Activated CD8-positive, alpha-beta memory T cell treated with anti-CD3 and anti-CD28 coated beads for 36 hours (primary cell): ENCODE results near the gene NOD2. TPM values are rescaled to one million over a fixed set of nuclear protein-coding genes. Genes with fewer than 3 reads are reported as not detected.

Experiments used
- CTCF ChIA-PET: fragments of 350-600 bp; sonication (Branson Sonifier 250); formaldehyde crosslinking; loops from one replicate; lab custom pipeline; 2021; ENCODE audit warnings: antibody characterized with exemption; lab: Charles Lee
- POLR2A ChIA-PET: fragments of 350-600 bp; sonication (Branson Sonifier 250); formaldehyde crosslinking; loops from one replicate; lab custom pipeline; 2021; ENCODE audit warnings: antibody characterized with exemption; lab: Charles Lee
- total RNA-seq, 2 experiments: library from RNA; stranded (reverse); gene quantifications; one replicate each; pipeline ENCODE4 v1.2.3, GENCODE V29; 2021

Gene NOD2
- total RNA-seq, 2 experiments from 2014 or later = 2.3 to 3.8 TPM

DNA sequence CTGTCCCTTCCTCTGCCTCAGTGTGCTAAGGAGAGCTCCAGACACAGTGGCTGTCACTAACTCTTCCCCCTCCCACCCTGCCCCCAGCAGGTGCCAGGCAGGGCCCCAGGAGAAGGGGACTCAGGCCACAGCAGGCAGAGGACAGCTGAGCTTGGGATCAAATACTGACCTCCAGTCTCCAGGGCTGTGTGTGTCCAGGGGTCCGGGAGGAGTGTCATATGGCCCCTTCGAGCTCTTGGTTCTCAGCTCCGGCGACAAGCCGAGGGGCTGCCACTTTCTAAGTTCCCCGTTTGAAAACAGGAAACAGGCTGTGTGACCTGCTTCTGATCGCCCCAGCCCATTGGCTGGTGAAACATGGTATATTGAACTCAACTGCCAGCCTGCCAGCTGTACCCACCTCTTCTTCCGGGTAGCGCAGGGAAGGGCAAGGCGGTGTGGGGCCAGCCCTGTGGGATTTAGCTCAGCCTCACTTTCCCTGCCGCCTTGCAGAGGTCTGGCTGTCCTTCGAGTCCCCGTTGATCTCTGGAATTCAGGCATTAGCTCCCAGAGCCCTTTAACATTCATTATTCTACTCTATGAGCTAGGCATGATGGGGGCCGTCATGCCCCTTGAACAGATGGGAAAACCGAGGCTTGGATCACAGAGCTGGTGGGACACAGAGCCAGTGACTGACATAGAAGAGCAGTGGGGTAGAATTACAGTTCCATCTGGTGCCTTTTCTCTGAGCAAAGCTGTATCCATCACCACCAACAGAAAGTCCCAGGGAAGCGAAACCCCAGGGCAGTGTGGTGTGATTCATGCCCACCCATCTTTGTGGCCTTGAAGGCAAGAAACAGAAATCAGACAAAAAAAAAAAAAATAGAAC, 12.2 kb upstream of the NOD2 start, which contains the start of gene SNX20:
Gene SNX20 (minus strand): TSS at position 292 of the 865 bp plus-strand sequence. CDS start 3,786 bp downstream, outside the sequence.
- POLR2A ChIA-PET = interaction anchor here (0.6 to 1.6 kb wide), 7 partner anchors 14 to 614 kb away, joined by 3 to 7 read pairs (median 5); partner anchors contain the start of gene CYLD
- CTCF ChIA-PET = interaction anchor here (0.8 to 11.6 kb wide), 4 partner anchors 8 to 125 kb away, joined by 3 to 97 read pairs (median 4); no protein-coding TSS in a partner anchor

DNA sequence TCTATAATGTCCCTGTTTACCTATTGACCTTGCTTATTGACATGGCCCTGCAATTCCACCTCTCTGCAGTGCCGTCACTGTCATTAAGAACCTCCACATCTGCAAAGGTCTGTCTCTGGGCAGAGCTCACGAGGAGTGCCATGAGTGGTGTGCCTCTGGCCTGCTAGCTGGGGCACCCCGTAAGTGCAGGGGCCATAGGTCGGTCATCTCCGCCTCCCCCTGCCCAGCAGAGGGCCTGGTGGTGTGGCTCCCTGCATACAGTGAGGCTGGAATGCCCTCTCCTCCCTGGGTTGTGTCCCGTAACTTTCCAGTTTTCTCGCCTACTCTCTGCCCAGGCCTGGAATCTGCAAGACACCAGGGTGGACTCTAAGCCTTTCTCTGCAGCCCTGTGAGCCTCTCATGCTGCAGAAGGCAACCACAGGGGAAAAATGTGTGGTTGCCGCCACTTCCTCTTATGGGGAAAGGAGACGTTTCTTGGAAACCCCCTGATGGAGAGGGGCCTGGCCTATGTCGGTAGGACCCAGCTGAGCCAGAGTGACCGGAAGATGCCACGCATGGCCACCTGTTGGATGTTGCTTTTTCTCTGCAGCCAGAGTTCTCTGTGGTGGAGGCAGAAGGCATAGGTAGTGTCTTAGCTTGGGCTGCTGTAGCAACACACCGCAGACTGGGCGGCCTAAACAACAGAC, 9.6 kb upstream of the NOD2 start:
- ChIA-PET CTCF (interaction anchor here (1.2 to 11.6 kb wide), 5 partner anchors 15 to 63 kb away, joined by 3 to 97 read pairs (median 9); partner anchors contain the start of gene CYLD), POLR2A (interaction anchor here (1.0 to 2.1 kb wide), 5 partner anchors 14 to 99 kb away, joined by 3 to 5 read pairs (median 3); partner anchors contain the start of gene CYLD)

DNA sequence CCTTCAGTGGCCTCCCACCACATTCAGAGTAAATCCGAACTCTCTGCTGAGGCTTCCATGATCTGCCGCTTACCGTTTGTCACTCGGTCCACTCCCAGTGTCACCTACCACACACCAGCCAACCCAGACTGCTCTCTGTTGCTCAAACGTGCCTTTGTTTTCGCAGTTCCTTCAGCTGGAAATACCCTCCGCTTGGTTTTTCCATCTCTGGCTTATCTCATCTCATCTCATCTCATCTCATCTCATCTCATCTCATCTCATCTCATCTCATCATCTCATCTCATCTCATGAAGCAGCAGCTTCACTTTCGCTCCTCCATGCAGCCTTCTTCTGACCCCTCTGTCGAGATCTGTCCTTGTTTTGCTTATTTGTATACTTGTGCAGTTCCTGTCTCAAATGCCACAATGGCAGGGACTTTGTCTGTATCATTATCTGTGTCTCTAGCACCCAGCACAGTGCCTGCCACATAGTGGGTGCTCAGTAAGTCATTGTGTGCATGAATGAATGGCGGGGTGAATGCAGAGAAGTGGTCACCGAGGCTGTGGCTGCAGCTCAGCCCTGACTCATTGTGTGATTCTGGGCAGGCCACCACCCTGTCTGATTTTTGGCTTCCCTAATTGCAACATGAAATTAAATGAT, 8.5 kb upstream of the NOD2 start:
- ChIA-PET CTCF (interaction anchor here (1.4 to 11.6 kb wide), 4 partner anchors 13 to 62 kb away, joined by 4 to 97 read pairs (median 22); no protein-coding TSS in a partner anchor), POLR2A (interaction anchor here (1.0 to 2.1 kb wide), 3 partner anchors 12 to 62 kb away, joined by 3 to 5 read pairs (median 4); partner anchors contain the start of gene CYLD)

DNA sequence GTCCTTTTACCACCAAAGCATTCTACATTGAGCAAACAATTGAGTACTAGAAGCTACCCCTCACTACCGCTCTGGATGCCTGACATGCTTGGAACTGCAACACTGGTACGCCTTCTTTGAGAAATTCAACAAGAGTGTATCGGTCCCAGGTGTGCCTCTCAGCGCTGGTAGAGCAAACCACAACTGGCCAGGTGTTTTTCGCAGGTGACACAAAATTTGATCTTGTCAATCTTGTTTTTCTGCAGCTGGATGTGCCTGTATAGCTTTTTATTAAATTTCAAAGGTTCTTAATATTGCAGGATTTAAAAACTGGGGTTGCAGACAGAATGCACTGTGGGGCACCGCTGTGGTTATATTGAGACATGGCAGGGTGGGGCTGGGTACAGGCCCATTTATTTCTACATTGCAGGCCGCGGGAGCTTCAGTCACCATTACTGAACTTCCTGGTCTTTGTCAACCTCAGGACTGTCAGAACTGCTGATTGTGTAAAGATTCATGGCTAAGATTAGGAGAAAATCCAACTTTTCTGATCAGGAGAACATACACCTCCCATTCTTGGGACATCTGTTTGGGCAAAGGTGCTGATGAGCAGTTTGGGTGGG, 7.8 kb upstream of the NOD2 start:
- CTCF ChIA-PET = interaction anchor here (0.6 to 11.6 kb wide), 5 partner anchors 13 to 139 kb away, joined by 3 to 97 read pairs (median 9); no protein-coding TSS in a partner anchor

DNA sequence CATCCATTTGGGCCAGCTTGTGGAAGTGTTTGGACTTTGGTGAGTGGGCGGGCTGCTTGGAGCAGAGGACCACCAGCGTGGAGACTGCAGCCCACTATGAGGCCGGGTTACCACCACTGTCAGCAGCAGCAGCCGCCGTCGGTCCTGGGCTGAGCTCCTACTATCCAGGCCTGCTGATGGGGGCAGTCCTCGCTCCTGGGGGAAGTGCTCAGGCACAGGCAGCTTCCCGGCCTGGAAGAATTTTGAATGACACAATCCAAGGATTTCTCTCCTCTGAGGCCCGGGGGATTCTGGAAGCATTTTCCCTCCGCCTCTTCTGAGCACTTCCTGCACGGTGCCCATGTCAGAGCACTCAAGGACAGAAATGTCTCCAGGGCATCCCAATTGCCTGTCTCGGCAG, 5.3 kb upstream of the NOD2 start:
- POLR2A ChIA-PET = no interaction called here
- CTCF ChIA-PET = interaction anchor here (0.6 to 5.4 kb wide), 3 partner anchors 10 to 289 kb away, joined by 3 to 35 read pairs (median 3); no protein-coding TSS in a partner anchor

More for the DNA sequence above, 7.8 kb upstream of the NOD2 start:
- POLR2A ChIA-PET = interaction anchor here (1.6 to 2.1 kb wide), 2 partner anchors 12 to 56 kb away, joined by 4 to 5 read pairs; partner anchors contain the start of gene CYLD

DNA sequence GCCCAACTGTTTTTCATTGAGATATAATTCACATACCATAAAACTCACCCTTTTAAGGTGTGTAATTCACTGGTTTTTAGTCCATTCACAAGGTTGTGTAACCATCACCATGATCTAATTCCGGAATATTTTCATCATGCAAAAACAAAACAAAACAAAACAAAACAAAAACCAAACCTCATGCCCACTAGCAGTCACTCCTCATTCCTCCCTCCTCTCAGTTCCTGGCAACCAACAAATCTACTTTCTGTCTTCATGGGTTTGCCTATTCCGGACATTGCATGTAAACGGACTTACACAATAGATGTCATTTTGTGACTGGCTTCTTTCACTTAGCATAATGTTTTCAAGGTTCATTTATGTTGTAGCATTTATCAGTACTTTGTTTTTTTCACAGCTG, 4.5 kb upstream of the NOD2 start:
- ChIA-PET CTCF (no interaction called here), POLR2A (no interaction called here)

DNA sequence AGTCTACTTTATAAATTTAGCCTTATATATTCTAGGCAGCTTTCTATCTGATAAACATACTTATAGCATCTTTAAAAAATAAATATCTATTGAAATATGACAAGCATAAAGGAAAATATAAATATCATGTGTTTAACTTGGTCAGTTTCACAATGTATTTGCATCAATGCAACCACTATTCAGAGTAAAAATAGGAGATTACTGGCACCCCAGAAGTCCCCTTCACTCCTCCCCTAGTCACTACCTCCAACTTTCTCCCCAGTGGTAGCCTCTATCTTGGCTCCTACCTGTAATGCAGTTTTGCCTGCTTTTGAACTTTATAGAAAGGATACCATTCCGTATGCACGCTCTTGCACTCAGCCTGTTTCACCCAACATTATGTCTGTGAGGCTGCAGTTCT, 3.2 kb upstream of the NOD2 start:
- POLR2A ChIA-PET = no interaction called here
- CTCF ChIA-PET = no interaction called here

DNA sequence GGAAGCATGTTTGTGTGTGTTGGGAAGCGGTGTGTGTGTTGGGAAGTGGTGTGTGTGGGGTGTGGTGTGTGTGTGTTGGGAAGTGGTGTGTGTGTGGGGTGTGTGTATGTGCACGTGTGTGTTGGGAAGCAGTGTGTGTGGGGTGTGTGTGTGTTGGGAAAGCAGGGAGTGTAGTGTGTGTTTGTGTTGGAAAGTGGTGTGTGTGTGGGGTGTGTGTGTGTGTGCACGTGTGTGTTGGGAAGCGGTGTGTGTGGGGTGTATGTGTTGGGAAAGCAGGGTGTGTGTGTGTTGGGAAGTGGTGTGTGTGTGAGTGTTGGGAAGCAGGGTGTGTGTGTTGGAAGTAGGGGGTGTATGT, 785 bp upstream of the NOD2 start:
- CTCF ChIA-PET = no interaction called here
- POLR2A ChIA-PET = no interaction called here

DNA sequence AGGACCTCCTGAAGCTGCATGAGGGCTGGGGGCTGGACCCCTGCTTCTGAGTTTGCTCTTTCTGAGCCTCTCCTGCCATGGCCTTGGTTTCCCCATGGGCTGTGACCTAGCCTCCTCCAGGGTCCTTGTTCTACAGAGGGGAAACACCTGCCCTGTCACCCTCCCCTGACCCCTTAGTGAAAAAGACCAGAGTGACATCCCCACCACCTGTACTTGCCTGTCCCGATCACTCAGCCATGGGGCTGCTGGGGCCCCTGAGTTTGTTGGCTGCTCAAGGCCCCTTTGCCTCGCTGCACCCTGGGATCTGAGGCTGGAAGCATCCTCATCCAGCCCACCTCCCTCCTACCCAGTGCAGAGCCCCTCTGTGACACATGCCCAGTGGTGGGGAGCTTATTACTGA, 800 bp downstream of the NOD2 start:
- ChIA-PET POLR2A (no interaction called here), CTCF (interaction anchor here (1.2 to 1.8 kb wide), 2 partner anchors 28 to 112 kb away, joined by 3 to 4 read pairs; no protein-coding TSS in a partner anchor)

DNA sequence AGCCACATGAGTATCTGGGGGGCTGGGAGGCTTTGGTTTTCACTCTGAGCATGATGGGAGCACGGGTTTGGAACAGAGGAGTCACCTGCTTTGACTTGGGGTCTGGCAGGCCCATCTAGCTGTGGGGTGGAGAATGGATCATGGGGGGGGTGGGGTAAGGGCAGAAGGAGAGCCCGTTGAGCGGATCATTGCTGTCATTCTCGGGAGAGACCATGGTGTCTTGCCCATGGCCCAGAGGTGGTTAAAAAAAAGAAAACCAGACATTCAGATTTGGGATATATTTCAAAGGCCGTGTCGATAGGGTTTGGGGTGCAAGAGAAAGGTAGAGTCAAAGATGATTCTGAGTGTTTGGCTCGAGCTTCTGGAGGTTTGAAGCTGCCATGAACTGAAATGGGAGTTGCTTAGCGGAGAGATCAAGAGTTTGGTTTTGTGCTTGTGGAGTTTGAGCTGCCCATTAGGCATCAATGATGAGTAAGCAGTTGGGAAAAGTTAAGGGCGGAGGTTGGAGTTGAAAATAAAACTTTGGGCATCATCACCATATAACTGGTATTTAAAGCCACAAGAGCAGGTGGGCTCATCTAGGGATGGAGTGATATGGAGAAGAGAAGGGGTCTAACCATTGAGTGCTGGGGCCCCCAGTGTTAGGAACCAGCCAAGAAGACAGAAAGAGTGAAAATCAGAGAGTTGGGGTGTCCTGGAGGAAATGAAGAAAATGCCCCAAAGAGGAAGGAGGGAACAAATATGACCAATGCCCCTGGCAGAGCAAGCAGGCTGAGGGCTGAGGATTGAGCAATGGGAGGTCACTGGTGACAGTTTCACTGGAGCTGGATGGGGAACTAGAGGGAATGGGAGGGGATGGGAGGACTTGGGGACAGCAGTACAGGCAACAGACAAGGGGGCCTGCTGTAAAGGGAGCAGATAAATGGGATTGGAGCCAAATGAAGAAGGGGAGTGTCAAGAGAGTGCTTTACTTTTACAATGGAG, 1.9 kb downstream of the NOD2 start:
- POLR2A ChIA-PET = no interaction called here
- CTCF ChIA-PET = interaction anchor here (1.2 to 1.8 kb wide), 2 partner anchors 29 to 111 kb away, joined by 3 to 4 read pairs; no protein-coding TSS in a partner anchor

DNA sequence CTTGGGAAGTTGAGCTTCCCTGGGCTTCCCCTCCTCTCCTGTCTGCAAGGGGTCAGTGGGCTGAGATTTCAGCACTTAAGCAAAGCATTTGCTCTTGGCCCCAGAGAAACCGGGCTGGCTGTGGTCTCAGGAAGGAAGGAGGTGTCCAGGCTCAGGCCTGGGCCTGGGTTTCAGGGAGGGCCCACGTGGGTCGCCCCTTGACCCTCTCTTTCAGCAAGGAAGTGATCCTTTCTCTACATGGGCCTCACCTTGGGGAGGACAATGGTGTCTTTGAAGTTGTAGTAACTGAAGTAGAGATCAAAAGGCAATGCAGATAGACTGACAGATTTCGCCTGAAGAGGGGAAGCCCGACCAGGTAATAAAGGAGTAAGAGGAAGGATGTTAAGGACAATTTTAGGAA, 2.7 kb downstream of the NOD2 start:
- ChIA-PET POLR2A (no interaction called here), CTCF (interaction anchor here (5.0 kb wide), 1 partner anchor 10 kb away, joined by 35 read pairs; no protein-coding TSS in a partner anchor)

DNA sequence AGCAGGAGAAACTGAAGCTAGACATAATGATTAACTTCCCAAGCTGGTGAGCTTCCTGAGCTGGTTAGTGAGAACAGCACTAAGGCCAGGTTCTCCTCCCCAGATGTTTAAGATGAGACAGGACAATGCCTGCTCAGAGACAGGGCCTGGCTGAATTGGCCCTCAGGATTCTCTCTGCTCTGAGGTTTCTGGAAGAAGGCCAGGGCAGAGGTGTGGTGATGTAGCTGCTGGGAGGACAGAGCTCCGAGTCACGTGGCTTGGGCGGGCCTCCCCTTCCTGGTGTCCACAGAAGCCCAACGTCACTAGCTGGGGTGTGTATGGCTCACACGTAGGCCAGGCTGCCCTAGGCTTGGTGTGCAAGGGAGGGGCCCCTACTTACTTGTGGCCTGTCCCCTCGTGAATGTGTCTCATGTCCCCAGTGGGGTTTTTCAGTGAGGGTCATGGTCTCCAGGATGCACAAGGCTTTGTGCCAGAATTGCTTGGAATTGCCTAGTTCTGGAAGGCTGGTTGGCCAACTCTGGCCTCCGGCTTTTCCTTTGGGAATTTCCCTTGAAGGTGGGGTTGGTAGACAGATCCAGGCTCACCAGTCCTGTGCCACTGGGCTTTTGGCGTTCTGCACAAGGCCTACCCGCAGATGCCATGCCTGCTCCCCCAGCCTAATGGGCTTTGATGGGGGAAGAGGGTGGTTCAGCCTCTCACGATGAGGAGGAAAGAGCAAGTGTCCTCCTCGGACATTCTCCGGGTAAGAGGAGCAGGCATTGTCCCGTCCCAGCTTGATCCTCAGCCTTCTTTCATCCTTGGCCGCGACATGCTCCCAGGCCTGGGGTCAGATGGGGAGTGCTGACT, 3.4 kb downstream of the NOD2 start:
- CTCF ChIA-PET = interaction anchor here (1.8 to 5.0 kb wide), 2 partner anchors 11 to 47 kb away, joined by 6 to 35 read pairs; no protein-coding TSS in a partner anchor
- POLR2A ChIA-PET = interaction anchor here (0.9 to 1.5 kb wide), 3 partner anchors 13 to 45 kb away, joined by 3 to 5 read pairs (median 3); partner anchors contain the start of gene CYLD

DNA sequence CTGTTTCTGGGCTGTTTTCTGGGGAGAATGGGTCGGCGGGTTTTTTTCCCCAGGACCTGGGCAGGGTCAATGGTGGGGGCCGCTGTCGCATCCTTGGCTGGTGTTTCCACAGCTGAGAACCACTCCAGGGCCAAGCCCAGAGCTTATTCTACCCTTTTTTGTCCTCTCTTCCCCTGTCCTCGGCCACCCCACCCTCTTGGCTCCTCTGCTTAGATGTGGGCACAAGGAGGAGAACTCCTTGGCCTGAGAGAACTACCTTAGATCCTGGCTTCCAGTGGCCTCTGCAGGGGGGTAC, 4.0 kb downstream of the NOD2 start:
- POLR2A ChIA-PET = interaction anchor here (0.9 to 1.7 kb wide), 4 partner anchors 13 to 44 kb away, joined by 3 to 6 read pairs (median 4); partner anchors contain the start of genes CYLD and SNX20
- CTCF ChIA-PET = interaction anchor here (1.8 to 5.0 kb wide), 2 partner anchors 12 to 47 kb away, joined by 6 to 35 read pairs; no protein-coding TSS in a partner anchor

DNA sequence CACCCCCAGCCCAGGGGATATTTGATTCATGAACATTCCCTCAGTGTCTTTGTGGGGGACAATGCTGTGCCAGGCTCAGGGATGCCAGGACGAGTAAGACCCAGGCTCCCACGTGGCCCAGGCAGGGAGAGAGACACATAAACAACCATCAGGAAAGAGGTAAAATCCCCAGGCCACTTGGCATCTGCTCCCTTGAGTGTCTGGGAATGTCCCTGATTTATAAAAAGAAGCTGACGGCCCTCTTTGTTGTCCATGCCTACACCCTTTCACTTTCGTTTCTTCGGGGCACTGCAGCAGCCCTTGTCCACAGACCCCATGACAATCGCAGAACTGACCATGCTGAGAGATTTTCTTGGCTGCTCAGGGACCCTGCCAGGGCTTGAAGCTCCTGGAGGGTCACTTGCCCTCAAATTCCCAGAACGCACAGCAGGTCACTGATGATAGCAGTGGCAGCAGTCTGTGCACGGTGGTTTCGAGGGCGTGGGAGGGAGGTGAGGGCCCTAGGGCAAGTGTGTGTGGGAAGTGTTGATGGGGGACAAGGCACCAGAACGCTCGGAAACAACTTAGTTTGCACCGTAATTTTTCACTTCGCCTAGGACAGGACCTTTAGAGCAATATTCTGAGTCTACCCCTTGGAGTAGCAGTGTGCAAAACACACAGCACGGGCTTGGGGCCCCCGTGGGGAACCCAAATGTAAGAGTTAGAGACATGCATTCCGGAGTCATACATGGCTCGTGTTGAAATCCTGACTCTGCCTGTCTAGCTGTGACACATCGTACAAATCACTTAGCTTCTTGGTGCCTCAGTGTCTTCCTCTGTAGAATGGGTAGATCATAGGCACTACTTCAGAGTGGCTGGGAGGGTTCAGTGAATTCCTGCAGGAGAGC, 4.7 kb downstream of the NOD2 start:
- ChIA-PET CTCF (interaction anchor here (0.7 to 5.0 kb wide), 5 partner anchors 12 to 49 kb away, joined by 3 to 35 read pairs (median 6); no protein-coding TSS in a partner anchor), POLR2A (interaction anchor here (0.5 to 1.7 kb wide), 5 partner anchors 11 to 543 kb away, joined by 3 to 6 read pairs (median 4); partner anchors contain the start of gene SNX20)
